GM12878 (cell line): ENCODE results near the gene ROR2. TPM values are rescaled to one million over a fixed set of nuclear protein-coding genes. Genes with fewer than 3 reads are reported as not detected.

ENCODE experiments used
- ATAC-seq: fragments of 200-7000 bp; cut with Tn5 transposase; 3 replicates; pipeline ENCODE4 v1.9.1; 2020; ENCODE audit warnings: mild to moderate bottlenecking, moderate library complexity
- BruUV-seq: library from RNA; stranded (reverse); fragments of 400-500 nt; replicated peaks from 2 replicates; lab custom pipeline; 2021; lab: Mats Ljungman, UMichigan
- CTCF ChIA-PET: fragments of 300-600 bp; sonication (Branson Sonifier 250); formaldehyde crosslinking; extraction: SDS; loops from one replicate; lab custom pipeline; 2021; ENCODE audit warnings: inconsistent platforms; lab: Yijun Ruan, JAX
- POLR2A ChIA-PET: fragments of 350-600 bp; formaldehyde crosslinking; extraction: SDS; loops from one replicate; lab custom pipeline; 2021; ENCODE audit warnings: inconsistent platforms; lab: Charles Lee
- RAD21 ChIA-PET: fragments of 300-600 bp; sonication (Branson Sonifier 250); formaldehyde crosslinking; loops from one replicate; lab custom pipeline; 2023; ENCODE audit warnings: antibody characterized with exemption; ENCODE audit not compliant: unreplicated experiment; lab: Charles Lee
- SMC1A ChIA-PET: fragments of 300-600 bp; sonication (Branson Sonifier 250); formaldehyde crosslinking; loops from one replicate; lab custom pipeline; 2023; ENCODE audit not compliant: unreplicated experiment, uncharacterized antibody; lab: Charles Lee
- DNase-seq: peaks from one replicate; pipeline ENCODE4 v3.0.0-alpha.2; 2011; ENCODE audit warnings: low read depth, low spot score
- FAIRE-seq: peaks from 3 replicates; lab custom pipeline; 2011; peaks lifted over from hg19 to GRCh38; lab: Jason Lieb, UNC
- H2AFZ ChIP-seq: 2 replicates; pipeline ENCODE4 v1.6.0; 2011; ENCODE audit warnings: low read depth, low read length, control low read depth; ENCODE audit not compliant: control insufficient read depth
- H3K27ac ChIP-seq: 2 replicates; pipeline ENCODE4 v1.5.1; 2011; ENCODE audit warnings: control low read depth; ENCODE audit not compliant: control insufficient read depth, insufficient read depth
- H3K27me3 ChIP-seq, 2 experiments: replicated peaks in 1 of 2; 2 replicates each; pipeline versions ENCODE4 v1.6.0 to v1.6.1; 2011; ENCODE audit warnings: low read length in 1 of 2; ENCODE audit not compliant: control insufficient read depth in 2 of 2, insufficient read depth in 2 of 2
- H3K36me3 ChIP-seq, 2 experiments: 2 replicates each; pipeline ENCODE4 v1.5.1; 2011; ENCODE audit warnings: low read length in 1 of 2; ENCODE audit not compliant: control insufficient read depth in 2 of 2, insufficient read depth in 2 of 2
- H3K4me1 ChIP-seq: 2 replicates; pipeline ENCODE4 v1.6.1; 2011; ENCODE audit warnings: mild to moderate bottlenecking, low read length, moderate library complexity, mixed read lengths; ENCODE audit not compliant: control insufficient read depth, insufficient read depth
- H3K4me2 ChIP-seq: 2 replicates; pipeline ENCODE4 v1.6.0; 2011; ENCODE audit warnings: control low read depth; ENCODE audit not compliant: control insufficient read depth, insufficient read depth
- H3K4me3 ChIP-seq: fragments of 200-600 bp; sonication (generic); 2 replicates; pipeline ENCODE4 v1.5.1; 2016
- H3K79me2 ChIP-seq: 2 replicates; pipeline ENCODE4 v1.6.0; 2011; ENCODE audit warnings: low read length; ENCODE audit not compliant: control insufficient read depth, insufficient read depth
- H3K9ac ChIP-seq: 2 replicates; pipeline ENCODE4 v1.8.0; 2011; ENCODE audit warnings: low read length, control low read depth, mixed read lengths; ENCODE audit not compliant: control insufficient read depth, insufficient read depth
- H3K9me3 ChIP-seq: replicated peaks from 3 replicates; pipeline ENCODE4 v1.5.1; 2011; ENCODE audit warnings: mild to moderate bottlenecking, low read length; ENCODE audit not compliant: control insufficient read depth, insufficient read depth
- H4K20me1 ChIP-seq: 2 replicates; pipeline ENCODE4 v1.6.0; 2011; ENCODE audit not compliant: control insufficient read depth, insufficient read depth
- ATF7 ChIP-seq: fragments of 450-650 bp; IDR thresholded peaks from 2 replicates; pipeline ENCODE4 v1.6.1; 2016; ENCODE audit warnings: low read depth, mild to moderate bottlenecking
- ESRRA ChIP-seq: IDR thresholded peaks from 2 replicates; pipeline ENCODE4 v1.6.1; 2012; ENCODE audit warnings: mild to moderate bottlenecking, low read length, improper control_type of control experiment
- EZH2 ChIP-seq: IDR thresholded peaks from 2 replicates; pipeline ENCODE4 v1.6.1; 2012; ENCODE audit warnings: low read depth, mild to moderate bottlenecking, control low read depth, inconsistent platforms, low read length, borderline replicate concordance; ENCODE audit not compliant: control insufficient read depth
- FOS ChIP-seq: IDR thresholded peaks from 3 replicates; pipeline ENCODE4 v1.6.1; 2011; ENCODE audit warnings: borderline replicate concordance; ENCODE audit not compliant: insufficient read length; ENCODE audit errors: extremely low read depth
- HCFC1 ChIP-seq: fragments of 150-350 bp; IDR thresholded peaks from 2 replicates; pipeline ENCODE4 v1.6.1; 2014; ENCODE audit warnings: low read length
- IKZF2 ChIP-seq, 2 experiments: fragments of 450-650 bp; IDR thresholded peaks; 2 replicates each; pipeline ENCODE4 v1.6.1; 2017; ENCODE audit warnings: mild to moderate bottlenecking in 2 of 2, moderate library complexity in 2 of 2
- MYB ChIP-seq: fragments of 150-350 bp; IDR thresholded peaks from 2 replicates; pipeline ENCODE4 v1.6.1; 2014; ENCODE audit warnings: mild to moderate bottlenecking, low read depth, low read length, borderline replicate concordance
- NFYB ChIP-seq: IDR thresholded peaks from 2 replicates; pipeline ENCODE4 v1.6.1; 2011; ENCODE audit warnings: low read depth, mild to moderate bottlenecking, low read length, improper control_type of control experiment, moderate library complexity; ENCODE audit not compliant: insufficient read depth
- SREBF1 ChIP-seq: IDR thresholded peaks from 2 replicates; pipeline ENCODE4 v1.6.1; 2012; ENCODE audit warnings: mild to moderate bottlenecking, low read length
- SREBF2 ChIP-seq: IDR thresholded peaks from 2 replicates; pipeline ENCODE4 v1.6.1; 2012; ENCODE audit warnings: mild to moderate bottlenecking, low read length
- TCF7 ChIP-seq: IDR thresholded peaks from 2 replicates; pipeline ENCODE4 v1.6.1; 2014; ENCODE audit warnings: antibody characterized with exemption, borderline replicate concordance
- ZNF217 ChIP-seq: fragments of 450-650 bp; IDR thresholded peaks from 2 replicates; pipeline ENCODE4 v1.6.1; 2017; ENCODE audit warnings: antibody characterized with exemption, mild to moderate bottlenecking
- WGBS: methylation state at CpG from one replicate; pipeline ENCODE4 v1.1.6; 2016; ENCODE audit warnings: low lambda C conversion rate; ENCODE audit not compliant: insufficient replicate concordance, insufficient coverage; ENCODE audit errors: missing lambda C conversion rate; 5-methylcytosine and 5-hydroxymethylcytosine counted together
- in situ Hi-C: fragments of 300-500 bp; cut with MboI; formaldehyde crosslinking; loops from 9 replicates; pipeline ENCODE4 v1.14.3; 2018; ENCODE audit warnings: mixed read lengths
- intact Hi-C: fragments of 100-400 bp; cut with micrococcal nuclease; formaldehyde crosslinking; loops from one replicate; pipeline ENCODE4 v1.14.2; 2022; ENCODE audit not compliant: unreplicated experiment
- polyA plus RNA-seq, 11 experiments: library from polyadenylated mRNA; depleted of rRNA in 4 of 11; unstranded in 6 of 11; stranded (reverse) in 5 of 11; fragments of >200 nt; fragmentation: Nextera tagmentation in 4 of 11; fragmentation: Illumina TruSeq in 1 of 11; extraction: Ambion mirVana in 4 of 11; extraction: Trizol in 1 of 11; gene quantifications; 1 replicate in 1 of 11; 2 replicates in 10 of 11; pipeline versions ENCODE4 v1.2.1 to v1.2.3, GENCODE V29; 2011 to 2016; ENCODE audit warnings: inconsistent platforms in 2 of 11, missing spikeins in 2 of 11, low read depth in 1 of 11
- total RNA-seq, 4 experiments: library from RNA; depleted of rRNA in 3 of 4; stranded (reverse); fragments of >200 nt in 3 of 4; fragmentation: Illumina TruSeq in 1 of 4; extraction: Trizol in 1 of 4; gene quantifications; 2 replicates each; pipeline versions ENCODE4 v1.2.1 to v1.2.3, GENCODE V29; 2013 to 2021
- TF ChIP-seq, protein P1 (sequence below), 3 experiments: IDR thresholded peaks in 2 of 3; conservative IDR thresholded peaks in 1 of 3; 2 replicates each; pipeline ENCODE4 v1.5.1; 2011; ENCODE audit warnings: low read depth in 3 of 3, low read length in 3 of 3, mild to moderate bottlenecking in 3 of 3, control low read depth in 2 of 3, moderate library complexity in 2 of 3, inconsistent platforms in 1 of 3, mixed read lengths in 1 of 3; ENCODE audit not compliant: control insufficient read depth in 2 of 3, insufficient read depth in 1 of 3; ENCODE audit errors: extremely low read depth in 1 of 3
- TF ChIP-seq, protein P2 (sequence below): fragments of 450-650 bp; IDR thresholded peaks from 2 replicates; pipeline ENCODE4 v1.6.1; 2017; ENCODE audit warnings: mild to moderate bottlenecking, low read depth, inconsistent platforms; ENCODE audit not compliant: poor library complexity, severe bottlenecking

Gene ROR2
- total and polyA plus RNA-seq, 10 of the 15 experiments (the other 5 are each of a cell fraction or from before 2014, with no cell fraction given): 0.03 to 0.05 TPM; not detected in 8

DNA sequence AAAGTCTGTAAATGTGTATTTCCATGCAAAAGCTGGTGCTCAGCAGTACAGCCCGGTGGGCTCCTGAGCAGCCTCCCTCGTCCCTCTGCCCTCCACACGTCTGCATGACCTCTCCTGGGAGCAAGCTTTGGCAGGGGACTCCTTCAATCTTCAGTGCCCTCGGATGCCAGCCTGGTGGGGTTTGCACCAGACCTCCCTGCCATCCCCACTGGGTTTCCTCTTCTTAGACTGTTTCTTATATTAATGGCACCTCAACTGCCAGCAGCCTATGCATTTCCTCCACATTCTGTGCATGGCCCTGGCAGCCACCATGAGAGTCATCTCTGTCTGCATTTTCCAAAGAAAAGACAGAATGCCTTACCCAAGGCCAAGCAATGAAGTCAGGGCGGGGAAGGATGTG, 108.4 kb downstream of the ROR2 start (continued):
- TF ChIP-seq, protein P1, sequence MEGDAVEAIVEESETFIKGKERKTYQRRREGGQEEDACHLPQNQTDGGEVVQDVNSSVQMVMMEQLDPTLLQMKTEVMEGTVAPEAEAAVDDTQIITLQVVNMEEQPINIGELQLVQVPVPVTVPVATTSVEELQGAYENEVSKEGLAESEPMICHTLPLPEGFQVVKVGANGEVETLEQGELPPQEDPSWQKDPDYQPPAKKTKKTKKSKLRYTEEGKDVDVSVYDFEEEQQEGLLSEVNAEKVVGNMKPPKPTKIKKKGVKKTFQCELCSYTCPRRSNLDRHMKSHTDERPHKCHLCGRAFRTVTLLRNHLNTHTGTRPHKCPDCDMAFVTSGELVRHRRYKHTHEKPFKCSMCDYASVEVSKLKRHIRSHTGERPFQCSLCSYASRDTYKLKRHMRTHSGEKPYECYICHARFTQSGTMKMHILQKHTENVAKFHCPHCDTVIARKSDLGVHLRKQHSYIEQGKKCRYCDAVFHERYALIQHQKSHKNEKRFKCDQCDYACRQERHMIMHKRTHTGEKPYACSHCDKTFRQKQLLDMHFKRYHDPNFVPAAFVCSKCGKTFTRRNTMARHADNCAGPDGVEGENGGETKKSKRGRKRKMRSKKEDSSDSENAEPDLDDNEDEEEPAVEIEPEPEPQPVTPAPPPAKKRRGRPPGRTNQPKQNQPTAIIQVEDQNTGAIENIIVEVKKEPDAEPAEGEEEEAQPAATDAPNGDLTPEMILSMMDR (IDR thresholded peaks at IDR 0.05 in 2 of 3, conservative IDR thresholded peaks at IDR 0.05 in 1 of 3; ENCODE audit: control insufficient read depth in 2 of 3, extremely low read depth in 1 of 3, insufficient read depth in 1 of 3, low read depth in 3 of 3, low read length in 3 of 3): no peak
- TF ChIP-seq HCFC1 (no peak), EZH2 (no peak)

DNA sequence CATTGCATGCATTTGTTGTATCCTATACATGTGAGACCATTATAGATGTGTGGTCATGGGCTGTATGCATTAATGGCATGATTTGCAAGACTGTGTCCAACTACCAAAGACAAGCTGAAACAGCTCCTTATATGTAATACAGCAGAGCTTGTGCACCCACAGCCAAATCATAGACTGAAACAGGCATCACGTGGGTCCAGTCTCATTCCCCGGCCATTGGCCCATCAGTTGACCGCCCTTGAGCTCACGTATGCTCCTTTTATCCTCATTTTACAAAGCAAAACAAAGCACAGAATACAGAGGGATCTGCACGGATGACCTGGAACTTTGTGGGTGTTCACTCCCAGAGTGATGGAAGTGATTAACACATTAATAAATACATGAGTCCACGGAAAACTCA, 109.1 kb downstream of the ROR2 start:
- no peaks in the 10 kb centered on the region for H3K36me3 ChIP-seq
- ChIA-PET POLR2A (interaction anchor here (0.6 kb wide), 1 partner anchor 175 kb away, joined by 4 read pairs; no protein-coding TSS in a partner anchor), RAD21 (no interaction called here), CTCF (no interaction called here), SMC1A (no interaction called here)
- no peaks in the 10 kb centered on the region for H4K20me1 ChIP-seq
- H3K9me3 ChIP-seq: no peaks in the 10 kb centered on the region
- WGBS: 90% methylated on average over 6 of the region's 6 CpGs
- no peak for FAIRE-seq
- intact Hi-C loops (no loop called here), in situ Hi-C loops (no loop called here)
- H3K27ac ChIP-seq: no peak overlapping the region
- no peaks in the 10 kb centered on the region for H3K4me1 ChIP-seq
- H3K9ac ChIP-seq: no peak overlapping the region
- peaks cover 0 to 2% of the 10 kb centered on the region in 2 experiments; a peak in 2 of 4 replicates for H3K27me3 ChIP-seq
- BruUV-seq: no TSS peak
- ATAC-seq: no peak
- DNase-seq: no peak
- H3K79me2 ChIP-seq: no peaks in the 10 kb centered on the region
- no peak overlapping the region for H3K4me2 ChIP-seq
- TF ChIP-seq TCF7 (no peak), IKZF2 (IDR thresholded peaks at IDR 0.05) (no peak), ZNF217 (no peak), NFYB (no peak), ATF7 (no peak), FOS (no peak), SREBF1 (no peak), ESRRA (no peak), SREBF2 (no peak), MYB (no peak)
- TF ChIP-seq, protein P2, sequence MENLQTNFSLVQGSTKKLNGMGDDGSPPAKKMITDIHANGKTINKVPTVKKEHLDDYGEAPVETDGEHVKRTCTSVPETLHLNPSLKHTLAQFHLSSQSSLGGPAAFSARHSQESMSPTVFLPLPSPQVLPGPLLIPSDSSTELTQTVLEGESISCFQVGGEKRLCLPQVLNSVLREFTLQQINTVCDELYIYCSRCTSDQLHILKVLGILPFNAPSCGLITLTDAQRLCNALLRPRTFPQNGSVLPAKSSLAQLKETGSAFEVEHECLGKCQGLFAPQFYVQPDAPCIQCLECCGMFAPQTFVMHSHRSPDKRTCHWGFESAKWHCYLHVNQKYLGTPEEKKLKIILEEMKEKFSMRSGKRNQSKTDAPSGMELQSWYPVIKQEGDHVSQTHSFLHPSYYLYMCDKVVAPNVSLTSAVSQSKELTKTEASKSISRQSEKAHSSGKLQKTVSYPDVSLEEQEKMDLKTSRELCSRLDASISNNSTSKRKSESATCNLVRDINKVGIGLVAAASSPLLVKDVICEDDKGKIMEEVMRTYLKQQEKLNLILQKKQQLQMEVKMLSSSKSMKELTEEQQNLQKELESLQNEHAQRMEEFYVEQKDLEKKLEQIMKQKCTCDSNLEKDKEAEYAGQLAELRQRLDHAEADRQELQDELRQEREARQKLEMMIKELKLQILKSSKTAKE: no peak
- H3K4me3 ChIP-seq: no peak overlapping the region
- H2AFZ ChIP-seq: no peak overlapping the region
